ENCODE measurements around the gene PPP4R3A. TPM values are rescaled to one million over a fixed set of nuclear protein-coding genes. Genes with fewer than 3 reads are reported as not detected.

The PPP4R3A gene
- total RNA-seq, 2 donors from 2014 or later: 47.2 to 71.5 TPM

- Histone ChIP-seq H3K27me3 (no peaks in the 10 kb centered on the region), H3K4me3 (no peak overlapping the region), H3K4me1 (peaks cover 5% of the 10 kb centered on the region), H3K36me3 (replicated peaks in 1 of 2; ENCODE audit: insufficient read depth in 1 of 2, low read depth in 2 of 2) (peaks cover 16 to 27% of the 10 kb centered on the region in 2 donors), H3K9me3 (no peaks in the 10 kb centered on the region), H3K27ac (no peak overlapping the region)
- WGBS, 2 donors: 82 to 90% methylated on average over 2 of the region's 2 CpGs
- TF ChIP-seq CTCF (IDR thresholded peaks at IDR 0.05) (no peak), POLR2A (IDR thresholded peaks at IDR 0.05) (no peak)
- intact Hi-C loops (cut with DNase I): no loop called here
- DNase-seq (no peak), ATAC-seq (no peak)
Observed at GRCh38 chr14:91470216-91470615, 39.9 kb downstream of the PPP4R3A start.

- DNase-seq: peak in 2 of 4 donors; percentile 13 to 20
- H3K27ac ChIP-seq: peak overlapping the region in 1 of 4 donors; percentile 23
- H3K36me3 ChIP-seq (replicated peaks in 1 of 2; ENCODE audit: insufficient read depth in 1 of 2, low read depth in 2 of 2): peaks cover 9 to 41% of the 10 kb centered on the region in 2 donors
- no peaks in the 10 kb centered on the region for H3K27me3 ChIP-seq
- H3K4me3 ChIP-seq: no peak overlapping the region
- peaks cover 5% of the 10 kb centered on the region for H3K4me1 ChIP-seq
- intact Hi-C loops (cut with DNase I): no loop called here
- TF ChIP-seq CTCF (IDR thresholded peaks at IDR 0.05) (no peak), POLR2A (IDR thresholded peaks at IDR 0.05) (no peak)
- ATAC-seq: peak; percentile 35
- no peaks in the 10 kb centered on the region for H3K9me3 ChIP-seq
- 14 to 28% methylated on average over 4 of the region's 4 CpGs for WGBS, 2 donors
Observed at GRCh38 chr14:91466192-91466591, 43.9 kb downstream of the PPP4R3A start.

DNA sequence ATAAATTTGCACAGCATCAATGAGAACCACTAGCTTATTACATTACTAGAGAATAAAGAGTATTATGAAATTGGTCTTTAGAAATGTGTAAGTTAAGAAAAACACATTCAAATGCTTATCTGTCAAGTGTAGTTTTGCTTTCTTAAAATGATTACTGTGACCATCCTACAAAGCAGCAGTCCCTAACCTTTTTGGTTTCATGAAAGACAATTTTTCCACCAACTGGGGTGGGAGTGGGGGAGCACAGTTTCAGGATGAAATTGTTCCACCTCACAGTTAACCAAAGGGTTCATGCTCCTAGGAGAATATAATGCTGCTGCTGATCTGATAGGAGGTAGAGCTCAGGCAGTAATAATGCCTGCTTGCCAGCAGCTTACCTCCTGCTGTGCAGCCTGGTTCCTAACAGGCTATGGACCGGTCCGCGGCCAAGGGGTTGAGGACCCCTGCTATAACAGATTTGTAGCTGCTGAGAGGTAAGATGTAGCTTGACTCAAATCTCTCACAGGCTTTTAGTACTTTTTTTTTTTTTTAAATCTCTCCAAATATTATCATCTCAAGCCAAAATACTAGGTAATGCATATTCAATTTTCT is 45.4 kb downstream of the PPP4R3A start:
- 64 to 80% methylated on average over 3 of the region's 3 CpGs for WGBS, 2 donors
- Histone ChIP-seq H3K27ac (no peak overlapping the region), H3K36me3 (replicated peaks in 1 of 2; ENCODE audit: insufficient read depth in 1 of 2, low read depth in 2 of 2) (peaks cover 4 to 40% of the 10 kb centered on the region in 2 donors), H3K9me3 (no peaks in the 10 kb centered on the region), H3K4me3 (no peak overlapping the region), H3K27me3 (no peaks in the 10 kb centered on the region), H3K4me1 (peaks cover 5% of the 10 kb centered on the region)
- no peak for DNase-seq
- ATAC-seq: no peak
- TF ChIP-seq CTCF (IDR thresholded peaks at IDR 0.05) (no peak), POLR2A (IDR thresholded peaks at IDR 0.05) (no peak)
- intact Hi-C loops (cut with DNase I): no loop called here

- peaks cover 4 to 34% of the 10 kb centered on the region in 2 donors for H3K36me3 ChIP-seq (replicated peaks in 1 of 2; ENCODE audit: insufficient read depth in 1 of 2, low read depth in 2 of 2)
- no peaks in the 10 kb centered on the region for H3K4me1 ChIP-seq
- no peak overlapping the region for H3K4me3 ChIP-seq
- H3K27me3 ChIP-seq: no peaks in the 10 kb centered on the region
- no peak overlapping the region for H3K27ac ChIP-seq
- DNase-seq (no peak), ATAC-seq (no peak)
- intact Hi-C loops (cut with DNase I): no loop called here
- 90 to 91% methylated on average over 5 of the region's 5 CpGs for WGBS, 2 donors
- TF ChIP-seq CTCF (IDR thresholded peaks at IDR 0.05): no peak
- TF ChIP-seq POLR2A (IDR thresholded peaks at IDR 0.05): no peak
- no peaks in the 10 kb centered on the region for H3K9me3 ChIP-seq
Observed at GRCh38 chr14:91458612-91459011, 51.5 kb downstream of the PPP4R3A start.

DNA sequence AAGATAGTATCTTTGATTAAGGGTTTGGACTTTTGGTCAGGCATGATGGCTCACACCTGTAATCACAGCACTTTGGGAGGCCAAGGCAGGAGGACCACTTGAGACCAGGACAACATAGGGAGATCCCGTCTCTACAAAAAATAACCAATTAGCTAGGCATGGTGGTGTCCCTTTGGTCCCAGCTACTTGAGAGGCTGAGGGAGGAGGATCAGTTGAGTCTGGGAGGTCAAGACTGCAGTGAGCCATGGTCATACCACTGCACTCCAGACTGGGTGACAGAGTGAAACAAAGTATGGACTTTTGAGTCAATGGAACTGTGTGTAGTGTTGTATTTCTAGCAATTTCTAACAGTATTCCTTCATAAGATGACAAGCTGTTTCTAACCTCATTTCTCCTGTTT is 53.8 kb downstream of the PPP4R3A start:
- TF ChIP-seq POLR2A (IDR thresholded peaks at IDR 0.05): no peak
- no peak for TF ChIP-seq CTCF (IDR thresholded peaks at IDR 0.05)
- Histone ChIP-seq H3K4me1 (no peaks in the 10 kb centered on the region), H3K27ac (no peak overlapping the region), H3K4me3 (no peak overlapping the region), H3K9me3 (no peaks in the 10 kb centered on the region), H3K27me3 (no peaks in the 10 kb centered on the region), H3K36me3 (replicated peaks in 1 of 2; ENCODE audit: insufficient read depth in 1 of 2, low read depth in 2 of 2) (peaks cover 4 to 16% of the 10 kb centered on the region in 2 donors)
- 93 to 100% methylated on average over 1 of the region's 1 CpG for WGBS, 2 donors
- ATAC-seq (no peak), DNase-seq (no peak)
- intact Hi-C loops (cut with DNase I): no loop called here

Data from body of pancreas (tissue), 4 donors.